Daoy (cell line): ENCODE data around the gene MAGEB16. TPM values are rescaled to one million over a fixed set of nuclear protein-coding genes. Genes with fewer than 3 reads are reported as not detected.

Source experiments
- DNase-seq: peaks from one replicate; pipeline ENCODE4 v3.0.0-alpha.2; 2015; ENCODE audit warnings: low read depth
- total RNA-seq: library from RNA; depleted of rRNA; stranded (reverse); fragments of >200 nt; shearing (Covaris generic); gene quantifications from 2 replicates; pipeline ENCODE4 v1.2.3, GENCODE V29; 2014; rRNA removed

MAGEB16 gene
- 0.34 TPM in 1 of 2 replicates, not detected in the other for total RNA-seq

GRCh38 chrX:35798042-35798441, at the start of gene MAGEB16:
TSS of gene MAGEB16 (plus strand) at chrX:35798342. CDS start at chrX:35802197, 3,855 bp downstream.
- DNase-seq: no peak

- DNase-seq: no peak
Measured at GRCh38 chrX:35773958-35774564, 24.1 kb upstream of the MAGEB16 start.

GRCh38 chrX:35785075-35785474, 13.1 kb upstream of the MAGEB16 start:
- no peak for DNase-seq

- DNase-seq: no peak
Measured at GRCh38 chrX:35786271-35786670, 11.9 kb upstream of the MAGEB16 start.

- no peak for DNase-seq
Measured at GRCh38 chrX:35787867-35788266, 10.3 kb upstream of the MAGEB16 start.

- DNase-seq: no peak
Measured at GRCh38 chrX:35800474-35800873, 2.3 kb downstream of the MAGEB16 start.

- DNase-seq: no peak
Measured at GRCh38 chrX:35809781-35810180, 11.6 kb downstream of the MAGEB16 start.

- DNase-seq: no peak
Measured at GRCh38 chrX:35819241-35819640, 21.1 kb downstream of the MAGEB16 start.

- DNase-seq: no peak
Measured at GRCh38 chrX:35826503-35826902, 28.4 kb downstream of the MAGEB16 start.

GRCh38 chrX:35829501-35829900, 31.4 kb downstream of the MAGEB16 start:
- no peak for DNase-seq

- no peak for DNase-seq
Measured at GRCh38 chrX:35841872-35842271, 43.7 kb downstream of the MAGEB16 start.

- no peak for DNase-seq
Measured at GRCh38 chrX:35842674-35843073, 44.5 kb downstream of the MAGEB16 start.

GRCh38 chrX:35847736-35848135, 49.6 kb downstream of the MAGEB16 start:
- no peak for DNase-seq

Other genes starting within 250 kb of the MAGEB16 start
- gene CFAP47, start 121.4 kb downstream of the MAGEB16 start, total RNA-seq: 0.06 and 0.17 TPM in 2 replicates